ENCODE measurements around the gene SH3RF3.

Gene SH3RF3

DNA sequence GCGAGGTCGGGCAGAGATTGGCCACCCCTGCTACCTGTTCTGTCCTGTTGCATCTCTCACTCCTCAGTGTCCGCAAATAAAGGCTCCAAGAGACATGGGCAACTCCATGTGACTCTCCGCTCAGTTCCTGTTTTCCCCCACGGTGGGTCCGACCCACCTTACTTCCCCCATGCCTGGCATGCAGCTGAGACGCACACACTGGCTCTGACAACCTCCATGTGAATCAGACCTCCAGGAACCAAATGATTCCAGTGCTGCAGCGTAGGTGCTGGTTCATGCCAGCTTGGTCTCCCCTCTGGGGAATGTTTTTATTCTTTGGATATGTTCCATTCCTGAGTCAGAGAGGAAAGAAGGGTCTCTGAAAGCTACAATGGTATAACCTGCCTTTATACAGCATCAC lies 221.5 kb downstream of the SH3RF3 start:
- no peak for DNase-seq (ENCODE audit: low read depth)
- H3K4me3 ChIP-seq (ENCODE audit: low read depth, low read length), result no peak overlapping the region
- TF ChIP-seq, protein P1, sequence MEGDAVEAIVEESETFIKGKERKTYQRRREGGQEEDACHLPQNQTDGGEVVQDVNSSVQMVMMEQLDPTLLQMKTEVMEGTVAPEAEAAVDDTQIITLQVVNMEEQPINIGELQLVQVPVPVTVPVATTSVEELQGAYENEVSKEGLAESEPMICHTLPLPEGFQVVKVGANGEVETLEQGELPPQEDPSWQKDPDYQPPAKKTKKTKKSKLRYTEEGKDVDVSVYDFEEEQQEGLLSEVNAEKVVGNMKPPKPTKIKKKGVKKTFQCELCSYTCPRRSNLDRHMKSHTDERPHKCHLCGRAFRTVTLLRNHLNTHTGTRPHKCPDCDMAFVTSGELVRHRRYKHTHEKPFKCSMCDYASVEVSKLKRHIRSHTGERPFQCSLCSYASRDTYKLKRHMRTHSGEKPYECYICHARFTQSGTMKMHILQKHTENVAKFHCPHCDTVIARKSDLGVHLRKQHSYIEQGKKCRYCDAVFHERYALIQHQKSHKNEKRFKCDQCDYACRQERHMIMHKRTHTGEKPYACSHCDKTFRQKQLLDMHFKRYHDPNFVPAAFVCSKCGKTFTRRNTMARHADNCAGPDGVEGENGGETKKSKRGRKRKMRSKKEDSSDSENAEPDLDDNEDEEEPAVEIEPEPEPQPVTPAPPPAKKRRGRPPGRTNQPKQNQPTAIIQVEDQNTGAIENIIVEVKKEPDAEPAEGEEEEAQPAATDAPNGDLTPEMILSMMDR (conservative IDR thresholded peaks at IDR 0.05; ENCODE audit: low read depth, low read length), result no peak

DNA sequence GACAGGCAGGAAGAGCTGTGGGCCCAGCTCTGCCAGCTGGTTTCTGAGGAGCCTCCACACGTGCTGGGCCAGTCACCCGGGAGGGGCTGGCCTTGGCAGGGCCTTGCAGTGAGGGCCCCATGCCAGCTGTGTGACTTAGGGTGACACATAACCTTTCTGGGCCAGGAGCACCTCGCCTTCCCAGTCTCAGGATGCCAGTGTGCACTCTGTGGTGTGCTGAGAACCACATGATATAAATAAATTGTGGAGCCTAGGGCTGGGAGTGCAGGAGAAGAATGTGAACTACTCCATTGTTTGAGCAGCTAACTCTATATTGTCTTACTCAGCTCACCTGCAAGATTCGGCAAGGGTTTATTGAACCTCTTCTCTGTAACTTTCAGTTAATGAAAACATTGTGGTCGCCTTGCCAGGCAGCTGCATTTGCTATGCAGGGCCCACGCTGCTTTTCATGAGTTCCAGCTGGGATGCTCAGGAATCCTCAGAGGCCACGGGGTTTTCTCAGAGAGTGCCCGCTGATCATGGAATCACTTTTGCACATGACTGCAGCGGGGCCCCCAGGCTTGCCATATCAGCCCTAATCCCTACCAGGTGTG lies 222.3 kb downstream of the SH3RF3 start:
- TF ChIP-seq, protein P1 (conservative IDR thresholded peaks at IDR 0.05; ENCODE audit: low read depth, low read length), result no peak
- no peak for DNase-seq (ENCODE audit: low read depth)
- H3K4me3 ChIP-seq (ENCODE audit: low read depth, low read length), result no peak overlapping the region

DNA sequence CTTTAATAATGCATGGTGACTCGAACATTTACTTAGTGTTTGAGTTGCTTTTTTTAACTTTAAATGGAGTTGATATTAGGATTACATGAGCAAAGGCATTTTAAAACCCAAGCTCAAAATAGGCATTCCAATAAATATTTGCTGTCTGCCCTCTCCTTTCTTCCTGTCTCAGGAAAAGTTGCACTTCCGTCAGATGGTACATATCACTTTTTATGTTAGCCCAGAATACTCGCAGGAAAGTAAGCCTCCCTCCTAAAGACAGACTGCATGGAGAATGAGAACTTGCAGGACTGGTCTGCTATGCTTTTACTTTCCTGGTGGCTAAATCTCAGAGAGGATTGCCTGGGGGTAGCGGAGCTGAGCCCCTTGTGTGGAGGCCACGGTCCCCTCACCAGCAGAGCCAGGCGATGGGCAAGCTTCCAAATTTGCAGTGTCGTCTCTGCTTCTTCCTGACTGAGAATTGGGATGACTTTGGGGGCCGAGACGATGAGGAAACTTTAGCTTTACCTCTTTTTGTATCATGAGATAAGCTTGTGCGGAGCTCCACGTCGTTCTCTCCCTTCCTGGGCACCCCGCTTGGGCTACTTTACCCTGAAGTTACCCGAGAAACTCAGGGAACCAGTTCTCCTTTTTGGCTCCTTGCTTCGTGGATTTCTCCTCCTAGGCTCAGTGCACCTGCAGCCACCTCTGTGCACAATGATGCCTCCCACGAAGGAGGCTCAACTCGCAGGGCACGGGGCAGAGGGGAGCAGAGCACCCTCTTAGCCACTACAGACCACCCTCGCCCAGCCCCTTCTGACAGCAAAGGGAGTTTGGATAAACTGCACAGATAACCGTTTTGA lies 223.3 kb downstream of the SH3RF3 start:
- no peak for DNase-seq (ENCODE audit: low read depth)
- TF ChIP-seq, protein P1 (conservative IDR thresholded peaks at IDR 0.05; ENCODE audit: low read depth, low read length), result no peak

DNA sequence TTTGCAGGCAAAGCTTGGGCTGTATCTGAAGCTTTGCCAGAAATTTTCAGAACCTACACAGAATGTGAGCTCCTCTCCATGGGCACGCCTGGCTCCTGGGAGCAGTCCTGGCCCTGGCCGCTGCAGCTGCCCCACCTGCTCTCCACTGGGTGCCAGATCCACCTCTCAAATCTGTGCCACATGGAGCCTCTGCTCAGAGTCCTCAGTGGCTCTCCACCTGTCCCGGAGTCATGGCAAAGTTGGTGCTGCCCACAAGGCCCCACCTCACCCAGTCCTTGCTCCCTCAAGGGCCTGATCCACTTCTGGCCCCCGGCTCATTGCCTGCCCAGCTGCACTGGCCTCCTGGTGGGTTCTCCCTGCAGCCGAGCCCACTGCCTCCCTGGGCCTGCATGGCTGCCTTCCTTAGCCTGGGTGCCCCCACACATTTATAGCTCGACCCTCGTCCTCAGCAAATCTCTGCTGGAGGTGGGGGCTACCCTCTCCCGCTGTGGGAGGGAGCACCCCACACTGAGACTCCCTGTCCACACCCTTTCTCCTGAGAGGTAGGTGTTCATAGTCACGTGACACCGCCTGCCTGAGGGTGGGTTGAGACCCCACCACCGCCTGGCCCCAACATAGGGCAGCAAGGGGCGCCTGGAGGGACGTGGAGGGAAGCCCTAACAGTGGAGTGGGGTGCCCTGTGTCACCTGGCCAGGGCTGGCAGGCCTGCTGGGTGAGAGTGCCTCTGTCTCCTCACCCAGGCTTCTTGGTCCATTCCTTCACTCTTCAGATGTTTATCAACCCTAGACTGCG lies 224.1 kb downstream of the SH3RF3 start:
- TF ChIP-seq, protein P1 (conservative IDR thresholded peaks at IDR 0.05; ENCODE audit: low read depth, low read length), result no peak
- H3K4me3 ChIP-seq (ENCODE audit: low read depth, low read length), result no peak overlapping the region
- no peak for DNase-seq (ENCODE audit: low read depth)

More for the DNA sequence above, 223.3 kb downstream of the SH3RF3 start:
- no peak overlapping the region for H3K4me3 ChIP-seq (ENCODE audit: low read depth, low read length)

DNA sequence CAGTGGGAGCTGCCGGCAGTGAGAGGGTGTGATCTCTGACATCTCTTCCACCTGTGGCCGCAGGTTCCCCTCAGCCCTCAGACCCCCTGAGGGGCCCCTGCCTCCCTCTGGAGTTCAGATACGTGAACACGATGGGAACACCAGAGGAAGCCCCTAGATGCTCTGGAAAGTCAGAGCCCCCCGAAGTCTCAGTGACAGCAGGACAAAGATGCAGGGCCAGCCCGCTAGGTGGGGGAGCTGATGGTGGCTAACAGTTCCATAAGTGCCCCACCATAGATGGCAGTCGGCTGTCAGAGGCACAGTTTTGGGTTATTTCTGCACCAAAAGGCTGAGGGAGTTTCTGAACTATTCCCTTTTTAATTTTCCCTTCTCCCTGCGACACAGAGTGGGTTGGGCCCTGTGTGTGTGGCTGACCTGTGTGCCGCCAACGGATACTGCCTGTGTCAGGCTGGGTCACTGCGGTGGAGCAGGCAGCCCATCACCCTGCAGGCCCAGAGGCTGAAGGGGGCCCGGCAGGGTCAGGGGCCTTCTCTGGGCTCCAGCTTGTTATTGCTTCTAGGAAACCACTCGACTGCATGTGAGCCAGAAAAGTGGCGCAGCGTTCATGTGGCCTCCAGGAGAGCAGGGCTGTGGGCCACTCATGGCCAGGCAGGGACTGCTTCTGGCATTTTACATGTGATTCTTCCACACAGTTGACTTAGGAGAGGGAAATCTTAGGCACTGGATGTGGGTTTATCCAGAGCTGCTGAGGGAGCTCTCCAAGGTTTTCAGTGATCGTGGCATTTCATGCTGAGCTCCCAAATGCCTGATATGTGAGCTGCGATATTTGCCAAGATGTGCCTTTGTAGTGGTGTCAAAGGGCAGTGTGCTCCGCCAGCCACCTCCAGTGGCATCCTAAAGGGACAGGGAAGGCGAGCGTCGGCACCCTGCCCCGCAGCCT lies 225.1 kb downstream of the SH3RF3 start:
- TF ChIP-seq, protein P1 (conservative IDR thresholded peaks at IDR 0.05; ENCODE audit: low read depth, low read length), result no peak
- DNase-seq (ENCODE audit: low read depth), result no peak
- H3K4me3 ChIP-seq (ENCODE audit: low read depth, low read length), result no peak overlapping the region

DNA sequence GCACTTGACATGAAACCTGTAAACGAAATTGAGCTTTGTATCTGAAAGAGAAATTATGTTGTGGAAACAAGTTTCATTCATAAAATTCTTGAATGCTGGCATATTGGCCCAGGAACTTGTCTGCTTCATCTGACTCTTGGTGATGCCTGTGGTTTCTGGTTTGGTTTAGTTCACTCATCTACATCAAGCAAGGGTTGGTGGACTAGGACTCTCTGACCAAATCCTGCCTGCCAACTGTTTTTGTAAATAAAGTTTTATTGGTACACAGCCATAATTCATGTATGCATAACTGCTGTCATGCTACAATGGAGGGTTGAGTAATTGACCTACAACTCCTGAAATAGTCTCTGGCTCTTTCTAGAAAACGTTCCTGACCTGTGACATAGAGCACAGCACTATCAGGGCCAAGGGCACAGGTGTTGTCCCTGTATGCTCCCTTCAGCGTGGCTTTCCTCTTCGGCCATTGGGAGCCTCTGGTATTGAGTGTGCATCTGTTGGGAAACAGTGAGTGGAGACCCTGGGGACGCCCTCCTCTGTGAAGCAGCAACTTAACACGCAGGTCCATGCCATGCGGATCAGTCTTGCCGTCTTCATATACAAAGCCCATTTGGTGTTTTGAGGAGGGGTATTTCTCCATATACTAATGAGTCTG lies 226.3 kb downstream of the SH3RF3 start:
- no peak overlapping the region for H3K4me3 ChIP-seq (ENCODE audit: low read depth, low read length)
- TF ChIP-seq, protein P1 (conservative IDR thresholded peaks at IDR 0.05; ENCODE audit: low read depth, low read length), result no peak
- DNase-seq (ENCODE audit: low read depth), result no peak
